GM23338 (cell line): ENCODE measurements around the gene NT5C2. TPM values are rescaled to one million over a fixed set of nuclear protein-coding genes. Genes with fewer than 3 reads are reported as not detected.

Source experiments
- ATAC-seq: fragments of 200-7000 bp; cut with Tn5 transposase; 3 replicates; pipeline ENCODE4 v1.9.1; 2020
- DNase-seq: peaks from one replicate; pipeline ENCODE4 v3.0.0-alpha.2; 2015; ENCODE audit warnings: low spot score
- H2AFZ ChIP-seq: fragments of 200-600 bp; sonication (generic); 2 replicates; pipeline ENCODE4 v1.8.0; 2016; ENCODE audit warnings: antibody characterized with exemption, mild to moderate bottlenecking, moderate library complexity
- H3F3A ChIP-seq: fragments of 200-600 bp; sonication (generic); replicated peaks from 2 replicates; pipeline ENCODE4 v1.8.0; 2017; ENCODE audit warnings: antibody characterized with exemption, mixed run types, low read depth
- H3K27ac ChIP-seq: fragments of 200-600 bp; sonication (generic); 2 replicates; pipeline ENCODE4 v1.6.1; 2016; ENCODE audit warnings: low read depth
- H3K27me3 ChIP-seq: fragments of 200-600 bp; sonication (generic); 2 replicates; pipeline ENCODE4 v1.8.0; 2016; ENCODE audit warnings: mild to moderate bottlenecking, mixed run types, moderate library complexity; ENCODE audit not compliant: insufficient read depth
- H3K36me3 ChIP-seq: fragments of 200-600 bp; sonication (generic); 2 replicates; pipeline ENCODE4 v1.8.0; 2016; ENCODE audit warnings: mild to moderate bottlenecking; ENCODE audit not compliant: insufficient read depth
- H3K4me1 ChIP-seq: fragments of 200-600 bp; sonication (generic); 2 replicates; pipeline ENCODE4 v1.8.0; 2016; ENCODE audit warnings: mild to moderate bottlenecking, moderate library complexity; ENCODE audit not compliant: insufficient read depth
- H3K4me2 ChIP-seq: fragments of 200-600 bp; sonication (generic); 2 replicates; pipeline ENCODE4 v1.7.1; 2017; ENCODE audit warnings: mixed run types
- H3K4me3 ChIP-seq: fragments of 200-600 bp; sonication (generic); 2 replicates; pipeline ENCODE4 v1.6.1; 2016; ENCODE audit warnings: mixed run types
- H3K79me2 ChIP-seq: fragments of 200-600 bp; sonication (generic); replicated peaks from 2 replicates; pipeline ENCODE4 v1.8.0; 2017; ENCODE audit warnings: mild to moderate bottlenecking; ENCODE audit not compliant: insufficient read depth
- H3K9me2 ChIP-seq: fragments of 200-600 bp; sonication (generic); 2 replicates; pipeline ENCODE4 v1.8.0; 2017; ENCODE audit not compliant: insufficient read depth
- H4K20me1 ChIP-seq: fragments of 200-600 bp; sonication (generic); replicated peaks from 2 replicates; pipeline ENCODE4 v1.8.0; 2017; ENCODE audit warnings: mild to moderate bottlenecking; ENCODE audit not compliant: insufficient read depth
- H3K27ac Mint-ChIP-seq: 2 replicates; pipeline ENCODE4 v1.8.0; 2020; ENCODE audit warnings: inconsistent platforms, mild to moderate bottlenecking, moderate library complexity, mixed read lengths
- H3K27me3 Mint-ChIP-seq: 3 replicates; pipeline ENCODE4 v1.8.0; 2022; ENCODE audit warnings: low read depth, mild to moderate bottlenecking, moderate library complexity, mixed read lengths, inconsistent platforms; ENCODE audit not compliant: insufficient read depth, poor library complexity
- H3K36me3 Mint-ChIP-seq: 3 replicates; pipeline ENCODE4 v1.8.0; 2021; ENCODE audit warnings: low read depth, mild to moderate bottlenecking, inconsistent platforms, moderate library complexity, mixed read lengths
- H3K4me1 Mint-ChIP-seq: 3 replicates; pipeline ENCODE4 v1.8.0; 2020; ENCODE audit warnings: mild to moderate bottlenecking, inconsistent platforms, mixed read lengths
- H3K4me3 Mint-ChIP-seq: 3 replicates; pipeline ENCODE4 v1.8.0; 2021; ENCODE audit warnings: moderate library complexity, mild to moderate bottlenecking, inconsistent platforms, mixed read lengths
- H3K9me3 Mint-ChIP-seq: 3 replicates; pipeline ENCODE4 v1.8.0; 2020; ENCODE audit warnings: moderate library complexity, mild to moderate bottlenecking, inconsistent platforms, mixed read lengths
- CREB1 ChIP-seq: fragments of 250-450 bp; sonication (Bioruptor Pico); IDR thresholded peaks from 2 replicates; pipeline ENCODE4 v1.5.0; 2020; ENCODE audit warnings: low read depth, mild to moderate bottlenecking, moderate library complexity
- CTCF ChIP-seq, 2 experiments: fragments of 200-600 bp in 1 of 2; sonication (generic) in 1 of 2; conservative IDR thresholded peaks; 2 replicates each; pipeline versions ENCODE4 v1.5.1 to v1.6.1; 2016 to 2017; ENCODE audit warnings: antibody characterized with exemption in 2 of 2, low read depth in 2 of 2, mild to moderate bottlenecking in 2 of 2, moderate library complexity in 1 of 2
- POLR2AphosphoS5 ChIP-seq: IDR thresholded peaks from 2 replicates; pipeline ENCODE4 v1.6.1; 2016; ENCODE audit warnings: antibody characterized with exemption, low read depth
- ZNF462 ChIP-seq: fragments of 250-450 bp; sonication (Bioruptor Pico); IDR thresholded peaks from 2 replicates; pipeline ENCODE4 v1.5.0; 2020; ENCODE audit warnings: mild to moderate bottlenecking, moderate library complexity
- polyA plus RNA-seq: library from polyadenylated mRNA; unstranded; fragments of >200 nt; fragmentation: Nextera tagmentation; extraction: Ambion mirVana; gene quantifications from 2 replicates; pipeline ENCODE4 v1.2.1, GENCODE V29; 2016
- total RNA-seq: library from RNA; depleted of rRNA; stranded (reverse); fragments of >200 nt; shearing (Covaris generic); gene quantifications from 2 replicates; pipeline ENCODE4 v1.2.3, GENCODE V29; 2014

The NT5C2 gene
- total and polyA plus RNA-seq, 2 experiments from 2014 or later, result 33.9 to 85.4 TPM

DNA sequence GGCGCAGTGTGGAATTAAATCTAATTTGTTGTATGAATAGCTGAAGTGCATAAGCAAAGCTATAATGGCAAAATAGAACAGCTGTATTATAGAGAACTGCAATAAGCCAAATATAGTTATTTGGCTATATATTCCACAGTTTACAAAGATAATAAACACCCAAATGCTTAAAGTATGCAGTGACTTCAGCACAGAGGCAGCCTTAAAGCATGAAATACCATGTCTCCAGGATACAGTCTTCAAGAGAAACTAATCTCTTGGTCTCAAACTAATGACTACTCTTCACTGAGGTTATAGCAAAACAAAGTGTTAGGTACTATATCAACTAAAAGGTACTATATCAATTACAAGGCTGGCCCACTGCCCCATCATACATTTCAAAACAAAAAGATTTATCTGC, 48.0 kb downstream of the NT5C2 start (continued):
- no peak for TF ChIP-seq ZNF462 (CRISPR knock-in tag)
- no peak for TF ChIP-seq POLR2AphosphoS5
- TF ChIP-seq CTCF (conservative IDR thresholded peaks at IDR 0.05; ENCODE audit: low read depth in 2 of 2), result no peak

DNA sequence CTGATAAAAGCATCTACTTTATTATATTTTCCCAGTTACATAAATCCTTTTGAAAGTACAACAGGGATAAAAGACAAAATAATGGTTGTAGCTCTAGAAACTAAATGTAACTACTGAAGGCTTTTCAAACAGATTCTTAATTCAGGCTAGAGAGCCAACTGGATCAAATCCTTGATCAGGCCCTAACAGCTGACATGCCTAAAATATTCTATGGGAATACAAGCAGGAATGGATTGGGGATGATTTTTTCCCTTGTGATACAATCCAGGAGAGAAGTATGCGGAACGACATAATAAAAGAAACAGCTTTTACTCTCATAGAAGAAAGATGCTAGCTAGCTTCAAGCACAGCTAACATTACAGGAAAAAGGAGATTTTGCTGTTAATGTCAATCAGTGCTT, 49.0 kb downstream of the NT5C2 start:
- Mint-ChIP-seq H3K9me3 (no peaks in the 10 kb centered on the region), H3K4me3 (no peak overlapping the region), H3K36me3 (no peaks in the 10 kb centered on the region; the same call in 2 of the 3 replicates), H3K4me1 (peaks cover 11% of the 10 kb centered on the region), H3K27ac (no peak overlapping the region), H3K27me3 (no peaks in the 10 kb centered on the region)
- H2AFZ ChIP-seq, result no peak overlapping the region
- H3K4me3 ChIP-seq, result no peak overlapping the region
- no peak overlapping the region for H3K4me2 ChIP-seq
- H3K4me1 ChIP-seq, result peaks cover 15% of the 10 kb centered on the region
- TF ChIP-seq CREB1, result no peak
- no peak for TF ChIP-seq ZNF462 (CRISPR knock-in tag)
- peaks cover 33% of the 10 kb centered on the region for H3K79me2 ChIP-seq
- no peaks in the 10 kb centered on the region for H3F3A ChIP-seq
- no peaks in the 10 kb centered on the region for H4K20me1 ChIP-seq
- ATAC-seq, result no peak
- H3K27me3 ChIP-seq, result no peaks in the 10 kb centered on the region
- H3K27ac ChIP-seq, result no peak overlapping the region
- H3K9me2 ChIP-seq, result no peaks in the 10 kb centered on the region
- H3K36me3 ChIP-seq, result no peaks in the 10 kb centered on the region
- DNase-seq, result no peak
